ENCODE data around the gene IFNGR1.

- TF ChIP-seq POLR2A (IDR thresholded peaks at IDR 0.05) (no peak), CTCF (IDR thresholded peaks at IDR 0.05 in 4 of 5, conservative IDR thresholded peaks at IDR 0.05 in 1 of 5) (no peak)
Observed at GRCh38 chr6:137259349-137259748, 40.2 kb upstream of the IFNGR1 start.

Measured in gastrocnemius medialis (tissue), 4 donors.